ENCODE results near the gene SIGLEC8. TPM values are rescaled to one million over a fixed set of nuclear protein-coding genes. Genes with fewer than 3 reads are reported as not detected.

Gene SIGLEC8
- total RNA-seq, 6 experiments from 2014 or later: not detected

DNA sequence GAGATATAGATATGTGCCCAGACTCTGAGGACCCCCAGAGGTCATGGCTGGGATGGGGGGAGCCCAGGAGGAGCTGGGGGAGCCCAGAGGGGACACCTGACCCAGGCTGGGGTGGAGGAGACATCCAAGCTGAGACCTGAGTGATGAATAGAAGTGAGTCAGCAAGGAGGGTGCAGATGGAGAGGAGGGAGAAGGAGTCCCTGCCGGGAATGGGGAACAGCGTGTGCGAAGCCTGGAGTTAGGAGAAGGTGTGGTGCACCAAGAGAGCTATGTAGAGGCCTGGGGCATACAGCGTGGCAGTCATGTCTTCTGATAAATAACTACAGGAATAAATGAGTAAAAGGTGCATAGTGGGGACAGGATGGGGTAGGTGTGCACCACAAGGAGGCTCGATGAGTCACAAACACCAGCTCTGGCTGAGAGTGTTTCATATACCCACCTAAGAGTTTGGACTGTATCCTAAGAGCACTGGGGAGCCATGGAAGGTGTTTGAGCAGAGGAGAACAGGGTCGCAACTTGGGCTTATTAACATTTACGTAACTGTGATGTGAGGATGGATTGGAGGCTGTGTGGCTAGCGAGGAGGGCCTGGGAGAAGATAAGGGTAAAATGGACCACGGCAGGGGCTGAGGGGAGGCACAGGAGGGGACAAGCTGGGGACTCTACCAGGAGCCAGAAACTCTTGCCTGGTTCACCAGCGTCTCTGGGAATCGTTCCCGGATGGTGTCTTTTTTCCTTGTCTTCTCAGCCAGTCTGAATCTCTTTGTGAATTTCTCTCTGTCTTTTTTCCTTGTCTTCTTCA, 21.5 kb upstream of the SIGLEC8 start:
- Mint-ChIP-seq H3K36me3 (ENCODE audit: low read depth) (no peaks in the 10 kb centered on the region), H3K4me3 (no peak overlapping the region), H3K27ac (no peak overlapping the region), H3K27me3 (ENCODE audit: insufficient read depth) (peaks cover 6% of the 10 kb centered on the region), H3K4me1 (ENCODE audit: low read depth) (no peaks in the 10 kb centered on the region), H3K9me3 (peaks cover 20% of the 10 kb centered on the region)
- TF ChIP-seq, protein P1, sequence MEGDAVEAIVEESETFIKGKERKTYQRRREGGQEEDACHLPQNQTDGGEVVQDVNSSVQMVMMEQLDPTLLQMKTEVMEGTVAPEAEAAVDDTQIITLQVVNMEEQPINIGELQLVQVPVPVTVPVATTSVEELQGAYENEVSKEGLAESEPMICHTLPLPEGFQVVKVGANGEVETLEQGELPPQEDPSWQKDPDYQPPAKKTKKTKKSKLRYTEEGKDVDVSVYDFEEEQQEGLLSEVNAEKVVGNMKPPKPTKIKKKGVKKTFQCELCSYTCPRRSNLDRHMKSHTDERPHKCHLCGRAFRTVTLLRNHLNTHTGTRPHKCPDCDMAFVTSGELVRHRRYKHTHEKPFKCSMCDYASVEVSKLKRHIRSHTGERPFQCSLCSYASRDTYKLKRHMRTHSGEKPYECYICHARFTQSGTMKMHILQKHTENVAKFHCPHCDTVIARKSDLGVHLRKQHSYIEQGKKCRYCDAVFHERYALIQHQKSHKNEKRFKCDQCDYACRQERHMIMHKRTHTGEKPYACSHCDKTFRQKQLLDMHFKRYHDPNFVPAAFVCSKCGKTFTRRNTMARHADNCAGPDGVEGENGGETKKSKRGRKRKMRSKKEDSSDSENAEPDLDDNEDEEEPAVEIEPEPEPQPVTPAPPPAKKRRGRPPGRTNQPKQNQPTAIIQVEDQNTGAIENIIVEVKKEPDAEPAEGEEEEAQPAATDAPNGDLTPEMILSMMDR (IDR thresholded peaks at IDR 0.05): no peak
- DNase-seq: no peak

DNA sequence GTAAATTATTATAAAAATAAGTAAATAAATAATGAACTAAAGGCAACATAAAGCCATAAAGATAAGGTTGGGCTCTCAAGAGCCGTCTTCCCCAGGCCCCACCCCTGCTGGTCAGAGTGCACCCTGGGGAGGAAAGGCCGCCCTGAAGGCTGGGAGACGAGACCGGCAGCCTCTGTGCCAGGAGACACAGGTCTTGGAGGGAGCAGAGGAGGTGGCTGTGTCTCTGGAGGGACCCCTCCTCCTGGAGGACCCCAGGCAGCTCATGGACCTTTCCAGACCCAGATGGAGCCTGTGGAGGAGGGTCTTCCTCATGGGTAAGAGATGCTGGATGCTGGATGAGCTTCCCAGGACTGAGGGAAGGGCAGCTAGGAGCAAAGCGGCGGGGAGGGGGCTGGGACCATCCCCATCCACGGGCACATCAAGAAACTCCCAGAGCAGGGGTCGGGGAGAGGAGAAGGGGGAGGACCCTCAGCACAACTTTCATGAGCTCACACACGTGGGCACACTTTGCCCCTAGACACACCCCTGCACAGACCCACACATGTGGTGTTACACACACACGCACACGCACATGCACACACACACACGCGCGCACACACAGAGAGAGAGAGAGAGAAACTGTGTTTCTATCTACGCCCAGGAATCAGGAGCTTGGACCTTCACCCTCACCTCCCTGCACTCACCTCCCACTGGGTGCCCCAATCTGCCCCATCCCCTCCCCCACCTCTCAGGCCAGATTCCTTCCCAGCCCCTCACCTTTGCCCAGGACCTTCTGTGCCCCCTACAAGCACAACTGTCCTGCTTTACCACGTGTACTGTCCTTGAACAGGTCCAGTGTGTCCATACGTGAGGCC, 20.4 kb upstream of the SIGLEC8 start, which contains the start of gene CEACAM18:
TSS of gene CEACAM18 (plus strand) at position 159 of the 854 bp plus-strand sequence.
- Mint-ChIP-seq H3K9me3 (peaks cover 16% of the 10 kb centered on the region; the same call in 1 of the 2 replicates), H3K4me1 (ENCODE audit: low read depth) (no peaks in the 10 kb centered on the region), H3K27me3 (ENCODE audit: insufficient read depth) (peaks cover 6% of the 10 kb centered on the region), H3K27ac (no peak within 1 kb of the TSS), H3K36me3 (ENCODE audit: low read depth) (no peaks in the 10 kb centered on the region), H3K4me3 (no peak within 1 kb of the TSS)
- no peak for DNase-seq
- TF ChIP-seq, protein P1 (IDR thresholded peaks at IDR 0.05): no peak

DNA sequence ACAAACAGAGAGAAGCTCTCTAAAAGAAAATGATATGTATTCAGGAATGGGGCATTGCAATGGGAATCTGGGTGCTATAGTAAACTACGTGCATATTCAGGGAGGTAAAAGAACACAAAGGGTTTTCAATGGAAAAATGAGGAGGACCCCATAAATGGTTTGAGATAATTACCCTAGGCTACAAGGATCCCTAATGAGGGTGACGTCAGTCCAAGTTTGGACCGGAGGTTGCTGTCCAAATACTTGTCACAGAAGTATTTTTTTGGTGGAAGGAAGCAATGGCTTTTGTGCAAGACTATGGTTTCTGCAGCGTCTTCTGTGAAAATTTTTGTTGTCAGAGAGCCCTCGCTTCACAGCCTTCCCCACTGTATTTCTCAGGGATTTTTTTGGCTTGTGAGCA, 19.1 kb upstream of the SIGLEC8 start:
- Mint-ChIP-seq H3K27ac (no peak overlapping the region), H3K4me3 (no peak overlapping the region), H3K9me3 (peaks cover 16% of the 10 kb centered on the region; the same call in 1 of the 2 replicates), H3K36me3 (ENCODE audit: low read depth) (no peaks in the 10 kb centered on the region), H3K27me3 (ENCODE audit: insufficient read depth) (peaks cover 5% of the 10 kb centered on the region), H3K4me1 (ENCODE audit: low read depth) (no peaks in the 10 kb centered on the region)
- no peak for DNase-seq
- TF ChIP-seq, protein P1 (IDR thresholded peaks at IDR 0.05): no peak

DNA sequence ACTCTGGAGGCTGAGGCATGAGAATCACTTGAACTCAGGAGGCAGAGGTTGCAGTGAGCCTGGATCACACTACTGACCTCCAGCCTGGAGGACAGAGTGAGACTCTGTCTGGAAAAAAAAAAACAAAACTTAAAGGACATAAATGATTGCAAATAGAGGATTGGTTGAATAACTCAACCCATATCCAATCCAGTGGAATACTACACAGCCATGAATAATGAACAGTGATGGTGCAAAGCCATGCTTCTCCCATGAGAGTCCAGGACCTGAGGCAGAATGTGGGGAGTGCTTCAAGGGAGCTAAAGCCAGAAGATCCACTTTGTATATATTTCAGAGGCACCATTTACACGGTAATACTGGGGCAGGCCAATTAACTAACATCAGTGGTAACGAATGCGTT, 17.9 kb upstream of the SIGLEC8 start:
- TF ChIP-seq, protein P1 (IDR thresholded peaks at IDR 0.05): no peak
- no peaks in the 10 kb centered on the region for H3K4me1 Mint-ChIP-seq (ENCODE audit: low read depth)

DNA sequence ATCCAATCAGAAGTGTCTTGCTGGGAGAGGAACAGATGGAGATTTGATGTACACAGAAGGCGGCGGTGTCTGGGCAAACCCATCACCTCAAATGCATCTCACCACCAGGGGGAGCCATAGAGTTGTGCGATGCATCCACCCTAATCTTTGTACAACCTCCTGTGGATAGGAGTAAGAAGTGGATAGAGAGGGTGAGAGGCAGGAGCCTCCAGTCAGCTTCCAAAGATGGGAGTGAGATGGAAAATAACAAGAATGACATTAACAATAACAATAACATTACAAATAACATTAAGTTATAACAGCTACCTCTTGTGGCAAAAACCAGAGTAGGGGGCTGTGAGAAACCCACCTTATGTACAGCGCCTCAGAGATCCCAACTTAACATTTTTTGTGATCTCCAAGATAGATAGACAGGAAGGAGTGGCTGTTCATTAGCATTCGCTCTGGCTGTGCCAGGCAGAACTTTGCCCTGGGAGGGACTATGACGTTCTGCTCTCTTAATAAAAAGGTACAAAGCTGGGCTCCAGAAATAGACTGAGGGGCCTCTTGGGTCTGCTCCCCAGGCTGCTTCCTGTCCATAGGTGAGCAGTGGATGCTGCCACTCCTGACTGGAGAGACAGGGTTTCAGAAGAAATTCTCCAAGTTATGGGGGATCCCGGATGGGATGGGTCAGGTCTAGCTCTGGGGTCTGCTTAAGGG, 14.9 kb upstream of the SIGLEC8 start:
- H3K27me3 Mint-ChIP-seq (ENCODE audit: insufficient read depth): peaks cover 1% of the 10 kb centered on the region; the same call in 1 of the 2 replicates
- no peaks in the 10 kb centered on the region for H3K4me1 Mint-ChIP-seq (ENCODE audit: low read depth)
- TF ChIP-seq, protein P1 (IDR thresholded peaks at IDR 0.05): peak; percentile 98
- peak; percentile 58 for DNase-seq
- no peak overlapping the region for H3K27ac Mint-ChIP-seq
- no peak overlapping the region for H3K4me3 Mint-ChIP-seq
- no peaks in the 10 kb centered on the region for H3K36me3 Mint-ChIP-seq (ENCODE audit: low read depth)
- no peaks in the 10 kb centered on the region for H3K9me3 Mint-ChIP-seq

More for the DNA sequence above, 17.9 kb upstream of the SIGLEC8 start:
- H3K27ac Mint-ChIP-seq: no peak overlapping the region
- H3K27me3 Mint-ChIP-seq (ENCODE audit: insufficient read depth): peaks cover 5% of the 10 kb centered on the region
- DNase-seq: no peak
- H3K9me3 Mint-ChIP-seq: peaks cover 16% of the 10 kb centered on the region; the same call in 1 of the 2 replicates
- H3K4me3 Mint-ChIP-seq: no peak overlapping the region
- H3K36me3 Mint-ChIP-seq (ENCODE audit: low read depth): no peaks in the 10 kb centered on the region
